ENCODE measurements around the gene LYZL4. TPM values are rescaled to one million over a fixed set of nuclear protein-coding genes. Genes with fewer than 3 reads are reported as not detected.

The LYZL4 gene
- total and polyA plus RNA-seq, 10 of the 15 experiments (the other 5 are each of a cell fraction or from before 2014, with no cell fraction given), result 0.10 to 0.11 (median 0.11) TPM; not detected in 7

GRCh38 chr3:42357335-42357734 is 53.1 kb downstream of the LYZL4 start (continued):
- no peak for TF ChIP-seq ZNF687 (IDR thresholded peaks at IDR 0.05)
- TF ChIP-seq TBL1XR1 (IDR thresholded peaks at IDR 0.05; ENCODE audit: low read depth, low read length), result no peak
- no peak for TF ChIP-seq ZNF274 (IDR thresholded peaks at IDR 0.05; ENCODE audit: insufficient read depth, insufficient read length)
- no peak for TF ChIP-seq ZZZ3 (IDR thresholded peaks at IDR 0.05; ENCODE audit: control insufficient read depth, insufficient read length, low read depth)

- CTCF ChIA-PET, result interaction anchor here (1.4 kb wide), 1 partner anchor 88 kb away, joined by 3 read pairs; no protein-coding TSS in a partner anchor
- Histone ChIP-seq H2AFZ (ENCODE audit: control insufficient read depth, low read depth, low read length) (no peak overlapping the region), H3K27ac (ENCODE audit: control insufficient read depth, insufficient read depth) (no peak overlapping the region), H3K4me1 (ENCODE audit: control insufficient read depth, insufficient read depth, low read length) (no peaks in the 10 kb centered on the region), H3K9ac (ENCODE audit: control insufficient read depth, insufficient read depth, low read length) (no peak overlapping the region), H3K4me3 (no peak overlapping the region), H4K20me1 (ENCODE audit: control insufficient read depth, insufficient read depth) (no peaks in the 10 kb centered on the region), H3K9me3 (replicated peaks; ENCODE audit: control insufficient read depth, insufficient read depth, low read length) (no peaks in the 10 kb centered on the region), H3K36me3 (ENCODE audit: control insufficient read depth in 2 of 2, insufficient read depth in 2 of 2, low read length in 1 of 2) (no peaks in the 10 kb centered on the region), H3K4me2 (ENCODE audit: control insufficient read depth, insufficient read depth) (no peak overlapping the region), H3K79me2 (ENCODE audit: control insufficient read depth, insufficient read depth, low read length) (no peaks in the 10 kb centered on the region), H3K27me3 (replicated peaks in 1 of 2; ENCODE audit: control insufficient read depth in 2 of 2, insufficient read depth in 2 of 2, low read length in 1 of 2) (no peaks in the 10 kb centered on the region; a peak in 1 of 4 replicates)
- SMC1A ChIA-PET (ENCODE audit: uncharacterized antibody, unreplicated experiment), result interaction anchor here (0.6 to 1.1 kb wide), 3 partner anchors 9 to 34 kb away, joined by 3 read pairs; no protein-coding TSS in a partner anchor
- intact Hi-C loops (cut with micrococcal nuclease; ENCODE audit: unreplicated experiment) (no loop called here), in situ Hi-C loops (cut with MboI) (no loop called here)
- no peak for DNase-seq (ENCODE audit: low read depth, low spot score)
- RAD21 ChIA-PET (ENCODE audit: unreplicated experiment), result no interaction called here
- BruUV-seq (replicated peaks), result no TSS peak
- TF ChIP-seq STAT3 (IDR thresholded peaks at IDR 0.05; ENCODE audit: low read depth, low read length), result no peak
- no peak for TF ChIP-seq MYC (IDR thresholded peaks at IDR 0.05; ENCODE audit: insufficient read depth, insufficient read length, insufficient replicate concordance, low read length, severe bottlenecking)
- no peak for TF ChIP-seq CHD2 (IDR thresholded peaks at IDR 0.05; ENCODE audit: borderline replicate concordance, low read depth, low read length)
- TF ChIP-seq POLR2AphosphoS5 (IDR thresholded peaks at IDR 0.05; ENCODE audit: low read length), result no peak
- no peak for TF ChIP-seq TCF3 (IDR thresholded peaks at IDR 0.05; ENCODE audit: borderline replicate concordance, insufficient read depth, low read depth, low read length)
- TF ChIP-seq ZNF24 (IDR thresholded peaks at IDR 0.05), result no peak
- no peak for TF ChIP-seq BMI1 (IDR thresholded peaks at IDR 0.05; ENCODE audit: borderline replicate concordance)
- TF ChIP-seq ATF2 (IDR thresholded peaks at IDR 0.05; ENCODE audit: low read length), result no peak
- TF ChIP-seq TARDBP (IDR thresholded peaks at IDR 0.05; ENCODE audit: borderline replicate concordance), result no peak
- no peak for TF ChIP-seq NR2C2 (IDR thresholded peaks at IDR 0.05; ENCODE audit: borderline replicate concordance, control insufficient read depth, insufficient read length, low read depth)
- no peak for TF ChIP-seq CREM (IDR thresholded peaks at IDR 0.05; ENCODE audit: low read depth)
- TF ChIP-seq ZZZ3 (IDR thresholded peaks at IDR 0.05; ENCODE audit: control insufficient read depth, insufficient read length, low read depth), result no peak
- no peak for TF ChIP-seq POLR2A (IDR thresholded peaks at IDR 0.05; ENCODE audit: low read depth, low read length)
- no peak for TF ChIP-seq NFYB (IDR thresholded peaks at IDR 0.05; ENCODE audit: insufficient read depth, low read depth, low read length)
- POLR2A ChIA-PET, result no interaction called here
- FAIRE-seq, result no peak
- ATAC-seq, result no peak
These were observed 54.8 kb downstream of the LYZL4 start for GRCh38 chr3:42355612-42356011.

All from GM12878 (cell line).